LNCaP clone FGC (cell line): ENCODE data around the gene TUBB6.

Experiments used
- DNase-seq: peaks from one replicate; pipeline ENCODE4 v3.0.0-alpha.2; 2011; ENCODE audit warnings: low read depth
- H3K4me3 ChIP-seq: 2 replicates; pipeline ENCODE4 v1.5.1; 2011; ENCODE audit warnings: mild to moderate bottlenecking, low read depth, low read length, control low read depth
- CTCF ChIP-seq: IDR thresholded peaks from 2 replicates; pipeline ENCODE4 v1.5.1; 2012; ENCODE audit warnings: mild to moderate bottlenecking; ENCODE audit not compliant: control insufficient read depth, insufficient read depth; ENCODE audit errors: extremely low read depth

The TUBB6 gene

GRCh38 chr18:12315911-12316310, 7.9 kb downstream of the TUBB6 start:
- no peak for TF ChIP-seq CTCF

GRCh38 chr18:12317664-12318333, 9.8 kb downstream of the TUBB6 start:
- no peak overlapping the region for H3K4me3 ChIP-seq
- no peak for TF ChIP-seq CTCF
- DNase-seq, result no peak

More at GRCh38 chr18:12315911-12316310, 7.9 kb downstream of the TUBB6 start:
- DNase-seq, result no peak
- no peak overlapping the region for H3K4me3 ChIP-seq

- no peak overlapping the region for H3K4me3 ChIP-seq
- no peak for TF ChIP-seq CTCF
- DNase-seq, result no peak
Measured at GRCh38 chr18:12318334-12318697, 10.3 kb downstream of the TUBB6 start.

GRCh38 chr18:12318857-12319256, 10.8 kb downstream of the TUBB6 start:
- H3K4me3 ChIP-seq, result no peak overlapping the region
- no peak for DNase-seq
- no peak for TF ChIP-seq CTCF

GRCh38 chr18:12321333-12321732, 13.3 kb downstream of the TUBB6 start:
- no peak for DNase-seq
- H3K4me3 ChIP-seq, result no peak overlapping the region
- no peak for TF ChIP-seq CTCF

GRCh38 chr18:12324991-12325725, 17.1 kb downstream of the TUBB6 start:
- H3K4me3 ChIP-seq, result no peak overlapping the region
- DNase-seq, result no peak
- TF ChIP-seq CTCF, result no peak
